IMR-90 (cell line): ENCODE measurements around the gene COL5A3.

Experiments
- CEBPB ChIP-seq: IDR thresholded peaks from 2 replicates; pipeline ENCODE4 v1.6.1; 2012; ENCODE audit warnings: low read depth, low read length, improper control_type of control experiment
- CTCF ChIP-seq: conservative IDR thresholded peaks from 2 replicates; pipeline ENCODE4 v1.5.1; 2012; ENCODE audit warnings: mild to moderate bottlenecking, low read depth, low read length, improper control_type of control experiment
- ELK1 ChIP-seq: fragments of 150-350 bp; IDR thresholded peaks from 2 replicates; pipeline ENCODE4 v1.6.1; 2016; ENCODE audit warnings: low read depth, mild to moderate bottlenecking, low read length, moderate library complexity, borderline replicate concordance
- MXI1 ChIP-seq: IDR thresholded peaks from 2 replicates; pipeline ENCODE4 v1.6.1; 2012; ENCODE audit warnings: low read depth, mild to moderate bottlenecking, low read length, moderate library complexity, borderline replicate concordance
- POLR2A ChIP-seq: IDR thresholded peaks from 2 replicates; pipeline ENCODE4 v1.6.1; 2012; ENCODE audit warnings: mild to moderate bottlenecking, low read depth, low read length
- RAD21 ChIP-seq: IDR thresholded peaks from 2 replicates; pipeline ENCODE4 v1.6.1; 2012; ENCODE audit warnings: low read length, improper control_type of control experiment
- SMC3 ChIP-seq: fragments of 150-350 bp; IDR thresholded peaks from 2 replicates; pipeline ENCODE4 v1.6.1; 2016; ENCODE audit warnings: low read depth, mild to moderate bottlenecking, antibody characterized with exemption, low read length, moderate library complexity

- TF ChIP-seq MXI1 (no peak), POLR2A (no peak), CTCF (no peak), SMC3 (no peak), RAD21 (no peak), CEBPB (no peak), ELK1 (no peak)
Observed at GRCh38 chr19:9953802-9954542, 56.3 kb downstream of the COL5A3 start.
